Activated effector memory CD4-positive, alpha-beta T cell treated with anti-CD3 and anti-CD28 coated beads, Interleukin-2, amount 50 U/mL, for 16 hours (primary cell): Measurements from ENCODE around the gene FGFR2.
"Not testable (repeated sequence)": the region's sequence is repeated elsewhere in the genome, so short reads cannot be mapped to it uniquely, and the experiment has no call there.

ENCODE experiments used
- DNase-seq: peaks from one replicate; pipeline ENCODE4 v3.0.0-alpha.2; 2020

The FGFR2 gene

DNA sequence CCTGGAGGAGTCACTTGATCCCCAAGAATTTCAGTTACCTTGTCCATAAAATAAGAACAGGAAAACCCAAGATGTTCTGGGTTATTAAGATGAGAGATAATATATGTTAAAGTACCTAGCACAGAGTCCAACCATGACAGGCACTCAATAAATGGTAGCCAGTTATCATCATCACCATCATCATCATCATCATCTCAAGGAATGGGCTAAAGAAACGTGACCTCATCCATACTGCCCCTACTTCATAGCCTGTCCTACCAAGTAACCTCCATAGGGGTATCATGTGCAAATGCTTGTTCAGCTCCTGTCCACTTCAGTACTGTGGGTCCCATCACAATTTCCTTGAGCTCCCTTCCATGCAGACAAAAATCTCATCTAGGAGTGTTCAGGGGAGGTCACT, 14.4 kb downstream of the FGFR2 start:
- no peak for DNase-seq

- DNase-seq: no peak
These were observed 15.0 kb downstream of the FGFR2 start for GRCh38 chr10:121583258-121583657.

- DNase-seq: no peak
These were observed 17.7 kb downstream of the FGFR2 start for GRCh38 chr10:121580276-121581116.

- DNase-seq: no peak
These were observed 18.6 kb downstream of the FGFR2 start for GRCh38 chr10:121579656-121580055.

GRCh38 chr10:121578965-121579364, 19.3 kb downstream of the FGFR2 start:
- DNase-seq: no peak

DNA sequence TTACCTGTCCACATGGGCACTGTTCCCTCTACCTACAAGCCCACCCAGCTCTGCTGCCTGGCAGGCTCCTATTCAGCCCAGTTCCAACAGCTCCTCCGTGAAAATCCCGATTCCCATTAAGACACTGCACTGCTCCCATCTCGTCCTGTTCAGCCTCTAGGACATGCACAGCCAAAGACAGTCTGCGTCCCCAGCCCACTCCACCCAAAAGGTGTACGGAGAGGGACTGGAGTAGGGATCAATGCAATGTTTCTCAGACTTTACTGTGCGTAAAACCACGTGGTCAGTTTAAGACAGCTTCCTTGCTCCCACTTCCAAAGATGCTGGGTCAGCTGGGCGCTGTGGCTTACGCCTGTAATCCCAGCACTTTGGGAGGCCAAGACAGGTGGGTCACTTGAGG, 19.9 kb downstream of the FGFR2 start:
- DNase-seq: no peak

GRCh38 chr10:121577568-121577967, 20.7 kb downstream of the FGFR2 start:
- DNase-seq: no peak

DNA sequence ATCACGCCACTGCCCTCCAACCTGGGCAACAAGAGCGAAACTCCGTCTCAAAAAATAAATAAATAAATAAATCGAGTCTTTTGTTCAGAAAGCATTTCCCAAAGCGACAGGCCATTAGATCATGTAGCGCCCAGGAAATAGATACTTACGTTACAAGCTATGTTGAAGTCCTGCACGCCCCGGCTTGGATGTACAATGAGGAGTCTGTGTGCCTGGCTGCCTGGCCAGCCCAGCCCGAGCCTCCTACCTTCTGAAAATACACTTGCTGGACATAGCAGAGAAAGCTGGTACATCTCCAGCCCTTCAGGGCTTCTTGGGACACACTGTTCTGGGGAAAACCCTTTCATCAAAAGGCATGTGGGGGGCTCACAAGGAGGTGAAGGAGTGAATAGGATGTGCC, 22.1 kb downstream of the FGFR2 start:
- no peak for DNase-seq

GRCh38 chr10:121574519-121575166, 23.6 kb downstream of the FGFR2 start:
- DNase-seq: no peak

DNA sequence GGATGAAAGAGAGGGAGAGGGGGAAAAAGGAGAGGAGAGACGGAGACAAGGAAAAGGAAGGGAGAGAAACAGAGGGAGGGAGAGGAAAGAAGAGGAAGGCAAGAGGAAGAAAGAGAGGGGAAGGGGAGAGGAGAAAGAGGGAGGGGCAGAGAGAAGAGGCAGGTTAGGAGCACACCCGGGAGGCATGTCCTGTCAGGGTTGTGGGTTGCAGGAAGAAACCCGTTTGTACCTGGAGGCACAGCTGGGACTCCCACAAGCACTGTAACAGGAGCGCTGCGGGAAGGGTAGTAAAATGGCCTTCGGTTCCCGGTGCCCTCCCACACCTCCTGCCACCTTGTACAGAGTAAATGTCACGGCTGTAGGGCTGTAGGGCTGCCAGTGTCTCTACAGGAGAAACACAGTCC, 24.7 kb downstream of the FGFR2 start:
- no peak for DNase-seq

DNA sequence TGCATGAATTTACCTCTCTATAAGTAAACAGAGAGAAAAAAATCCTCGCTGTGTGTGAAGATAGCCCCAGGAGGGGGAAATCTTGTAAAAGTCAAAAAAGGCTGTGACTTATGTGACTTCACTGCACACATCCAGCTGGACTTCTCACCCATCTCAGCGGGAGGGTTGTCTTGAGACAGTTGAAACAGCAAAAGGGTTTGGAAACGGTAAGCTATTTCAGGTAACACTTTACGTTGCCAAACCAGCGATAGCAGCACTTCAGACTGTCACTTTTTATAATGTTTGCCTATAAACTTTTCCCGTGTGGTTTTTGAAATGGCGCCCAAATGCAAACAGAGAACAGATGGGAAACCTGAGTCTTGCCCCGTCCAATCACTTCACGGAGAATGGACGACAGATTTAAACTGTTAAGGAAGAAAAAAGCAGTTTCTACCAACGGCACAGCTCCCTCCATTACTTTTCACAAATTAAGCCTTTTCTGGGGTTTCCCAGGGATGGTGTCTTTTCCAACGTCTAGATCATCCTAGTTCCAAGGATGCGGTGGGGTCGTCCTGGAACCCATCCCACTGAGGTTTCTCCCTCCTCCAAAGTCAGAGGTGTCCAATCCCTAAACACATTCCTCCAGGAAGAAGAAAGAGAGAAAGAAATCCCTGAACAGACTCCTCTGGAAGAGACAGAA, 25.2 kb downstream of the FGFR2 start:
- no peak for DNase-seq

GRCh38 chr10:121570315-121570714, 27.9 kb downstream of the FGFR2 start:
- DNase-seq: no peak

DNA sequence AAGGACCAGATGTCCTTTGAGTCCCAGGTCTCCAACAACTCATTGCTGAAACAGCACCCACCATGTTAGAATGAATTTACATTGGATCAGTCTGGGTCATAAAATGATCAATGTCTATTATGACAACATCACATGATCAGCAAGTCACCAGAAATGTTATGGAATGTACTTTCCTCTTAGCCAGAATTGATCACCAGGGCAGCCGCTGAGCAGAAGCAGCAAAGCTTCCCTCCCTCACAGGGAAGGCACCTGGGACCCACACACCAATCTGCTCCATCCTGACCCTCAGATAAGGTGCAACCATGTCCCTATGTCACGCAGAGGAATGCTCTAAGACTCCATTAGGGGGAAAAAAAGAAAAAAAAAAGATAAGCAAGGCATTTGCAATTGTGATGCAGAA, 30.0 kb downstream of the FGFR2 start:
- no peak for DNase-seq

GRCh38 chr10:121567569-121567968, 30.7 kb downstream of the FGFR2 start:
- DNase-seq: no peak

- no peak for DNase-seq
These were observed 31.5 kb downstream of the FGFR2 start for GRCh38 chr10:121566755-121567154.

GRCh38 chr10:121559326-121560026, 38.8 kb downstream of the FGFR2 start:
- no peak for DNase-seq

- DNase-seq: no peak
These were observed 40.0 kb downstream of the FGFR2 start for GRCh38 chr10:121558238-121558637.

- DNase-seq: no peak
These were observed 41.2 kb downstream of the FGFR2 start for GRCh38 chr10:121556918-121557573.

- no peak for DNase-seq
These were observed 41.8 kb downstream of the FGFR2 start for GRCh38 chr10:121556455-121556854.

DNA sequence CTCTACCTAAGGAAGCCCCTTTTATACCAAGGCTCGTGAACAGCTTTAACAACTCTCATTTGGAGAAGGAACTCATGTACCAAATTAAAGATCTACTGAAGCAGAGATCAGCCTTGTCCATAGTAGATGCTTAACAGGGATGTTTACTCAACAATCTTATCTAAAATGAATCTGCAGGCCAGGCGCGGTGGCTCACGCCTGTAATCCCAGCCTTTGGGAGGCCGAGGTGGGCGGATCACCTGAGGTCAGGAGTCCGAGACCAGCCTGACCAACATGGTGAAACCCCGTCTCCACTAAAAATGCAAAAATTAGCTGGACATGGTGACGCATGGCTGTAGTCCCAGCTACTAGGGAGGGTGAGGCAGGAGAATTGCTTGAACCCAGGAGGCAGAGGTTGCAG, 43.3 kb downstream of the FGFR2 start:
- not testable (repeated sequence) for DNase-seq

DNA sequence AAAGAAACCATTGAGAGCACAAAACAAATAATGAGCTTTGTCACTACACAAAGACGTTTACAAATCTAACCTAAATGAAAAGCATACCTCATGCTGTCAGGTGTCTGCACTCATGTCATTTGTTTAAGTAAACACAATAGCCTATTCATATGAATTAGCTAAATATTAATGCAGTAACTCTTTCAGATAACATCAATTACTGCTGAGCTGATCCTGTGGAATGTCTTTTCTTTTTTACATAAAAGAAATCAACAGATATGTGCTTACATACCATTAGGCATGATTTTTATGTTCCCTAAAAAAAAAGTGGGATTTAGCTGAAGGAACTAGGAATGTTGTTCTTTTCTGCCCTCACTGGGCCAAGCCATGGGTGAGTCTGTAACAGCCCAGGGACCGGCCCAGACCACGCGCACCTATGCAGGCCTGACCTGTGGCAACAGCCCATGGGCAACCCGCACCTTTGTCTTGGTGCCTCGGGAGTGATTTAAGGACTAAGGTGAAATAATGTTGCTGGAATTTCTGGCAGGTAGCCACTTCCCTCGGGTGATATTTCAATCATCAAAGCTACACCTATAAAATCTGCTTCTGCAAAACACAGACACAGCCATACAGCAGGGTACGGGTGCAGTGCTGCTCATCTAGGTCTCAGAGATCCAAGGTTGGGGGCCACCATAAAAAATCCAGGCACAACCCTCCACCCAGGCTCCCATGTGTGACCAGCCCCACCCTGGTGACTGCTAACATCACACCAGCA, 44.6 kb downstream of the FGFR2 start:
- DNase-seq: no peak

DNA sequence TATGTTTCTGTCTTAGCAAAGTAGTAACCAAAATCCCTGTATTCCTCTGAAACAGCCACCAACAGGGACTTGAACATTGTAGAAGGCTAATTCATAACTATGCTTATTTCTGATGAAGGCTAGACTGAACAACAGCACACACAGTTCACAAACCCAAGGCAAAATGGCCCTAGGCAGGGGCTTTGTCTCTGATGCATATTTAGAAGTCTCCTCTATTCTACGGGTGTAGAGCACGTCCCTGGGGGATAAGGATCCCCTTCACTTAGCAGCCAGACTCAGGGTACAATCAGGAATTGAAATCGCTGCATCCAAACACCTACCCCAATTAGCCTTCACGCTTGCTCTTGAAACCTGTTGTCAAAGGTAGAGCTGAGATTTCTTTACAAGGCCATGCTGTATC, 45.5 kb downstream of the FGFR2 start:
- no peak for DNase-seq
